Measurements from ENCODE around the gene RRAS2. TPM values are rescaled to one million over a fixed set of nuclear protein-coding genes. Genes with fewer than 3 reads are reported as not detected.

Gene RRAS2
- total and polyA plus RNA-seq, 2 donors (not counting 3 experiments of a cell fraction or from before 2014, with no cell fraction given), result 30.1 to 80.5 TPM

DNA sequence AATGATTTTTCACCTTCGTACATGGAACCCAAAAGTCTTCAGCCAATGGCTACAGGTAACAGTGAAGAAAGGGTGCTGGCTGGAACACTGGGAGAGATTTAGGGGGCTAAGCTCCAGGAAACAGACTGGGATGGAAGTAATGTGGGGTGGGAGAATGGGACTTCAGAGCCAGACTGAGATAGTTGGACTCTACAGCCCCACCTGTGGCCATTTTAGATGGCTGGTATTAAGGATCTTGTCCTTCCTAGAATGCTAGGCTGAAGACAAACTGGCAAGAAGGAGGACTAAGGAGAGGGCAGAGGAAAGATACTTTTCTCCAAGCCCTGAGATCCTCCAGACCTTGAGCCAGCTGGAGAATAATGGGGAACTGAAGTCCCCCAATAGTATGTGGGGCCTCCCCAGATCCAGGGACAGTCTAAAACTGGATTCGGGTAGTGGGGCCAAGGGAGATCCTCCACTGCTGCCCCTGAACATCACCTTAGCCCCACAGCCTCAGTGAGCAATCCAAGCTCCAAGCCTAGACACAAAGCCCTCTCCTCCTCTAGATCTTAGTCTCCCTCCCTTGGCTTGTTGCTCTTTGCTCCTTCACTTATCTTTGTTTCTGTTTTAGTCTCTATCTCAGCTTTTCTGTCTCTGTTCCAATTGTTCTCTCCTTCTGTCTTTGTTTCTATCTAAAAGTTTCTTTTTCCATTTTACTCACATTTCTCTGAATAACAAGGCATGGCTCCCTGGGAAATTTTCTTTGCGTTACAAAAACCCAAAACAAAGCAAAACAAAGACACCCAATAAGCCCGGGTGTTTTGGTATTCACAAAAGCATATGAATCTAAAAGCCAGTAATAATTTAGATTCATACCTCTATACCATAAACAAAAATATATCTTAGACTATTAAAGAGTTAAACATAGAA lies 16.2 kb upstream of the RRAS2 start:
- no peak overlapping the region for H3K9ac ChIP-seq (replicated peaks; ENCODE audit: extremely low read depth, insufficient read depth, low read length)
- H3K79me2 ChIP-seq (ENCODE audit: control insufficient read depth, insufficient read depth, low read length), result no peaks in the 10 kb centered on the region
- no peak overlapping the region for H3K4me3 ChIP-seq (replicated peaks in 1 of 3; ENCODE audit: insufficient read depth in 1 of 3, low read depth in 1 of 3, low read length in 3 of 3)
- H3K9me3 ChIP-seq (replicated peaks; ENCODE audit: control insufficient read depth, insufficient read depth, low read length), result no peaks in the 10 kb centered on the region
- peaks cover 4% of the 10 kb centered on the region for H3K4me1 ChIP-seq (ENCODE audit: control insufficient read depth, extremely low read depth, insufficient read depth, low read length)
- no peak for TF ChIP-seq EZH2 (IDR thresholded peaks at IDR 0.05; ENCODE audit: borderline replicate concordance, low read depth, low read length, severe bottlenecking)
- TF ChIP-seq CTCF (IDR thresholded peaks at IDR 0.05; ENCODE audit: extremely low read depth in 1 of 2, insufficient read depth in 1 of 2, low read depth in 1 of 2, low read length in 2 of 2), result peak in 1 of 2 donors; percentile 10
- ChIA-PET POLR2A (interaction anchor here (0.5 kb wide), 1 partner anchor 47 kb away, joined by 3 read pairs; no protein-coding TSS in a partner anchor), CTCF (interaction anchor here (1.1 to 1.9 kb wide), 3 partner anchors 43 to 74 kb away, joined by 5 to 6 read pairs (median 5); no protein-coding TSS in a partner anchor)
- intact Hi-C loops (cut with micrococcal nuclease), result no loop called here
- H3K4me2 ChIP-seq (ENCODE audit: insufficient read depth, low read length), result no peak overlapping the region
- no peaks in the 10 kb centered on the region for H3K27me3 ChIP-seq (ENCODE audit: control insufficient read depth in 2 of 2, insufficient read depth in 2 of 2, low read length in 2 of 2)
- BruUV-seq (replicated peaks), result no TSS peak
- dilution Hi-C loops (cut with MboI; ENCODE audit: extremely low pct_ligation_motif_present, low sequenced_read_pairs), result no loop called here
- no peaks in the 10 kb centered on the region for H3K36me3 ChIP-seq (ENCODE audit: control insufficient read depth in 2 of 2, extremely low read depth in 1 of 2, insufficient read depth in 2 of 2, low read length in 2 of 2)
- no peak overlapping the region for H3K27ac ChIP-seq (ENCODE audit: insufficient read depth, low read depth, low read length)
- DNase-seq (ENCODE audit: low read depth, low spot score) (no peak), FAIRE-seq (no peak)
- H2AFZ ChIP-seq (ENCODE audit: low read depth, low read length), result no peak overlapping the region
- no peaks in the 10 kb centered on the region for H4K20me1 ChIP-seq (replicated peaks; ENCODE audit: control insufficient read depth, extremely low read depth, insufficient read depth, low read length)
- no peaks in the 10 kb centered on the region for H3K9me1 ChIP-seq (replicated peaks; ENCODE audit: control insufficient read depth, extremely low read depth, insufficient read depth, low read length)

Measured in endothelial cell of umbilical vein (primary cell).